CD14-positive monocyte (primary cell): ENCODE results near the gene HTRA3. TPM values are rescaled to one million over a fixed set of nuclear protein-coding genes. Genes with fewer than 3 reads are reported as not detected.

Source experiments
- DNase-seq, 3 donors: peaks; one replicate each; pipeline ENCODE4 v3.0.0-alpha.2; 2011 to 2022
- H2AFZ ChIP-seq: 2 replicates; pipeline ENCODE4 v1.6.0; 2012; ENCODE audit warnings: mild to moderate bottlenecking, low read depth, low read length, inconsistent platforms; ENCODE audit not compliant: insufficient read depth, poor library complexity, severe bottlenecking
- H3K27ac ChIP-seq, 2 donors: 1 replicate in 1 of 2; 2 replicates in 1 of 2; pipeline ENCODE4 v1.5.1; 2012 to 2013; ENCODE audit warnings: low read length in 2 of 2, control low read depth in 1 of 2, inconsistent platforms in 1 of 2, low read depth in 1 of 2, mild to moderate bottlenecking in 1 of 2
- H3K27me3 ChIP-seq, 2 donors: one replicate each; pipeline versions ENCODE4 v1.6.0 to v1.6.1; 2011 to 2013; ENCODE audit warnings: low read length in 2 of 2; ENCODE audit not compliant: control insufficient read depth in 2 of 2, insufficient read depth in 2 of 2
- H3K36me3 ChIP-seq, 2 donors: replicated peaks in 1 of 2; 1 replicate in 1 of 2; 2 replicates in 1 of 2; pipeline versions ENCODE4 v1.5.1 to v1.6.1; 2012 to 2013; ENCODE audit warnings: low read length in 2 of 2, control low read depth in 1 of 2, inconsistent platforms in 1 of 2, mild to moderate bottlenecking in 1 of 2; ENCODE audit not compliant: insufficient read depth in 2 of 2, control insufficient read depth in 1 of 2
- H3K4me1 ChIP-seq, 2 donors: 1 replicate in 1 of 2; 2 replicates in 1 of 2; pipeline versions ENCODE4 v1.5.1 to v1.6.1; 2012 to 2013; ENCODE audit warnings: low read length in 2 of 2, control low read depth in 1 of 2, inconsistent platforms in 1 of 2, mild to moderate bottlenecking in 1 of 2, moderate library complexity in 1 of 2; ENCODE audit not compliant: insufficient read depth in 2 of 2, control insufficient read depth in 1 of 2
- H3K4me2 ChIP-seq: replicated peaks from 2 replicates; pipeline ENCODE3; 2012; ENCODE audit warnings: low read length, moderate library complexity, mild to moderate bottlenecking; ENCODE audit not compliant: poor library complexity, severe bottlenecking; ENCODE audit errors: extremely low read depth
- H3K4me3 ChIP-seq, 3 experiments: fragments of 200-600 bp in 1 of 3; sonication (generic) in 1 of 3; replicated peaks in 1 of 3; 1 replicate in 2 of 3; 2 replicates in 1 of 3; pipeline ENCODE4 v1.5.1; 2011 to 2013; ENCODE audit warnings: low read length in 3 of 3, mild to moderate bottlenecking in 3 of 3, control low read depth in 2 of 3, low read depth in 2 of 3, inconsistent platforms in 1 of 3, moderate library complexity in 1 of 3
- H3K79me2 ChIP-seq: 2 replicates; pipeline ENCODE4 v1.6.0; 2012; ENCODE audit warnings: mild to moderate bottlenecking, control low read depth, inconsistent platforms, low read length, moderate library complexity; ENCODE audit not compliant: insufficient read depth
- H3K9ac ChIP-seq: 2 replicates; pipeline ENCODE4 v1.6.0; 2017; ENCODE audit warnings: low read length, mild to moderate bottlenecking; ENCODE audit not compliant: insufficient read depth, poor library complexity, severe bottlenecking
- H3K9me3 ChIP-seq, 2 donors: replicated peaks in 1 of 2; 1 replicate in 1 of 2; 2 replicates in 1 of 2; pipeline versions ENCODE4 v1.5.1 to v1.6.1; 2012 to 2013; ENCODE audit warnings: low read length in 2 of 2, control low read depth in 1 of 2; ENCODE audit not compliant: control insufficient read depth in 1 of 2, insufficient read depth in 1 of 2
- H4K20me1 ChIP-seq: 2 replicates; pipeline ENCODE4 v1.6.0; 2012; ENCODE audit warnings: mild to moderate bottlenecking, low read length, control low read depth, moderate library complexity; ENCODE audit not compliant: insufficient read depth
- H3K27ac Mint-ChIP-seq, 7 donors: one replicate each; pipeline ENCODE4 v1.8.0; 2020; ENCODE audit warnings: mild to moderate bottlenecking in 7 of 7, mixed read lengths in 7 of 7, moderate library complexity in 6 of 7, inconsistent platforms in 2 of 7
- H3K27me3 Mint-ChIP-seq, 3 donors: one replicate each; pipeline ENCODE4 v1.8.0; 2021 to 2022; ENCODE audit warnings: low read depth in 3 of 3, mild to moderate bottlenecking in 3 of 3, mixed read lengths in 3 of 3, moderate library complexity in 3 of 3, inconsistent platforms in 1 of 3
- H3K36me3 Mint-ChIP-seq, 2 donors: one replicate each; pipeline ENCODE4 v1.8.0; 2020; ENCODE audit warnings: mixed read lengths in 2 of 2, inconsistent platforms in 1 of 2, mild to moderate bottlenecking in 1 of 2
- H3K4me1 Mint-ChIP-seq: one replicate; pipeline ENCODE4 v1.8.0; 2020; ENCODE audit warnings: mild to moderate bottlenecking, mixed read lengths
- H3K4me3 Mint-ChIP-seq, 2 donors: one replicate each; pipeline ENCODE4 v1.8.0; 2020; ENCODE audit warnings: mild to moderate bottlenecking in 2 of 2, mixed read lengths in 2 of 2, moderate library complexity in 1 of 2
- H3K9me3 Mint-ChIP-seq, 7 donors: one replicate each; pipeline ENCODE4 v1.8.0; 2020 to 2022; ENCODE audit warnings: mixed read lengths in 7 of 7, mild to moderate bottlenecking in 6 of 7, moderate library complexity in 6 of 7, inconsistent platforms in 2 of 7
- WGBS: methylation state at CpG from one replicate; pipeline ENCODE4 v1.1.5; 2013; ENCODE audit warnings: missing lambda C conversion rate; ENCODE audit not compliant: insufficient coverage; 5-methylcytosine and 5-hydroxymethylcytosine counted together
- intact Hi-C, 2 donors: fragments of 100-400 bp; cut with micrococcal nuclease; formaldehyde crosslinking; loops; one replicate each; pipeline versions ENCODE4 v1.15.0 to v1.15.1; 2023
- polyA plus RNA-seq, 3 donors: library from polyadenylated mRNA; depleted of rRNA in 1 of 3; unstranded in 2 of 3; stranded (reverse) in 1 of 3; fragments of 300-500 nt in 2 of 3; fragments of >200 nt in 1 of 3; fragmentation: Illumina TruSeq in 2 of 3; gene quantifications; 1 replicate in 2 of 3; 2 replicates in 1 of 3; pipeline ENCODE4 v1.2.3, GENCODE V29; 2012 to 2021
- TF ChIP-seq, protein P1 (sequence below): fragments of 200-600 bp; IDR thresholded peaks from one replicate; pipeline ENCODE4 v1.8.0; 2022; ENCODE audit warnings: antibody characterized with exemption, mild to moderate bottlenecking

Gene HTRA3
- polyA plus RNA-seq, 3 donors = not detected

DNA sequence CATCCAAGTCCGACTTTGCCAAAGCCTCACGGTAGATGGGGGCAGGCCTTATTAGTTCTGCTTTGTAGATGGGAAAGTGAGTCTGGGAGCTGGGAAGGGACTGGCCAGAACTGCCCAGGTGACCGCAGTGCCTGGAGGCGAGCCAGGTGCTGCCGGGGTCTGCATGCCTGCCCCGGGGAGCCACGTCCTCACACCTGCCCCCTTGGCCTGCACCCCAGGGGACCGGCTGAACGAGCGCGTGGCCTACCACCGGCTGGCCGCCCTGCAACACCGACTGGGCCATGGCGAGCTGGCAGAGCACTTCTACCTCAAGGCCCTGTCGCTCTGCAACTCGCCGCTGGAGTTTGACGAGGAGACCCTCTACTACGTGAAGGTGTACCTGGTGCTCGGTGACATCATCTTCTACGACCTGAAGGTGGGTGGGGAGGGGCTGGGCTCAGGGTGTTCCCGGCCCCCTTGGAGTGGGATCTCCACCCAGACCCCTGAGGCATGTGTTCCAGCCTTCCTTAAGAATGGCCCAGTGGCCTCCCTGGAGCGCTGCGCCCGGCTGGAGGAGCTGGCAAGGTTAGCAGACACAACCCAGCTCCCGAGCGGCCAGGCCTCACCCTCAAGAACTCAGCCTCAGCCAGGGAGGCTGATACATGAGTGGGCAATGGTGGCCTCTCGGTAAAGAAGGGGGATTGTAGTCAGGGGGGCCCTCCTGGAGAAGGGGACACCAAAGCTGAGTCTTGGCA, 32.1 kb upstream of the HTRA3 start:
- Histone ChIP-seq H3K4me2 (no peak overlapping the region), H3K9ac (no peak overlapping the region), H3K36me3 (peaks cover 94 to 99% of the 10 kb centered on the region in 2 donors), H3K79me2 (no peaks in the 10 kb centered on the region), H3K27me3 (no peaks in the 10 kb centered on the region), H3K9me3 (no peaks in the 10 kb centered on the region), H4K20me1 (peaks cover 100% of the 10 kb centered on the region), H2AFZ (no peak overlapping the region), H3K4me1 (peaks cover 16 to 24% of the 10 kb centered on the region in 2 donors), H3K4me3 (no peak overlapping the region), H3K27ac (no peak overlapping the region)
- no peak overlapping the region for H3K4me3 Mint-ChIP-seq
- intact Hi-C loops = no loop called here
- no peak overlapping the region for H3K27ac Mint-ChIP-seq
- peaks cover 46 to 55% of the 10 kb centered on the region in 2 donors for H3K36me3 Mint-ChIP-seq
- TF ChIP-seq, protein P1, sequence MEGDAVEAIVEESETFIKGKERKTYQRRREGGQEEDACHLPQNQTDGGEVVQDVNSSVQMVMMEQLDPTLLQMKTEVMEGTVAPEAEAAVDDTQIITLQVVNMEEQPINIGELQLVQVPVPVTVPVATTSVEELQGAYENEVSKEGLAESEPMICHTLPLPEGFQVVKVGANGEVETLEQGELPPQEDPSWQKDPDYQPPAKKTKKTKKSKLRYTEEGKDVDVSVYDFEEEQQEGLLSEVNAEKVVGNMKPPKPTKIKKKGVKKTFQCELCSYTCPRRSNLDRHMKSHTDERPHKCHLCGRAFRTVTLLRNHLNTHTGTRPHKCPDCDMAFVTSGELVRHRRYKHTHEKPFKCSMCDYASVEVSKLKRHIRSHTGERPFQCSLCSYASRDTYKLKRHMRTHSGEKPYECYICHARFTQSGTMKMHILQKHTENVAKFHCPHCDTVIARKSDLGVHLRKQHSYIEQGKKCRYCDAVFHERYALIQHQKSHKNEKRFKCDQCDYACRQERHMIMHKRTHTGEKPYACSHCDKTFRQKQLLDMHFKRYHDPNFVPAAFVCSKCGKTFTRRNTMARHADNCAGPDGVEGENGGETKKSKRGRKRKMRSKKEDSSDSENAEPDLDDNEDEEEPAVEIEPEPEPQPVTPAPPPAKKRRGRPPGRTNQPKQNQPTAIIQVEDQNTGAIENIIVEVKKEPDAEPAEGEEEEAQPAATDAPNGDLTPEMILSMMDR = no peak
- H3K9me3 Mint-ChIP-seq = peaks cover 0 to 2% (median 0%) of the 10 kb centered on the region in 7 donors
- no peak for DNase-seq
- peaks cover 27% of the 10 kb centered on the region for H3K4me1 Mint-ChIP-seq
- whole genome bisulfite sequencing = 98% methylated on average over 24 of the region's 29 CpGs
- H3K27me3 Mint-ChIP-seq = peaks cover 0 to 1% (median 1%) of the 10 kb centered on the region in 3 donors

GRCh38 chr4:8238036-8238511, 31.5 kb upstream of the HTRA3 start:
- intact Hi-C loops = no loop called here
- Histone ChIP-seq H3K27ac (no peak overlapping the region), H3K9ac (no peak overlapping the region), H4K20me1 (peaks cover 100% of the 10 kb centered on the region), H3K79me2 (no peaks in the 10 kb centered on the region), H3K4me1 (peaks cover 16 to 25% of the 10 kb centered on the region in 2 donors), H3K27me3 (no peaks in the 10 kb centered on the region), H3K4me2 (no peak overlapping the region), H3K4me3 (no peak overlapping the region), H3K9me3 (no peaks in the 10 kb centered on the region), H2AFZ (no peak overlapping the region), H3K36me3 (peaks cover 91 to 99% of the 10 kb centered on the region in 2 donors)
- H3K4me1 Mint-ChIP-seq = peaks cover 27% of the 10 kb centered on the region
- peaks cover 46 to 62% of the 10 kb centered on the region in 2 donors for H3K36me3 Mint-ChIP-seq
- no peak overlapping the region for H3K4me3 Mint-ChIP-seq
- no peak overlapping the region for H3K27ac Mint-ChIP-seq
- 94% methylated on average over 10 of the region's 14 CpGs for WGBS
- H3K9me3 Mint-ChIP-seq = peaks cover 0 to 2% (median 0%) of the 10 kb centered on the region in 7 donors
- DNase-seq = no peak
- TF ChIP-seq, protein P1 = no peak
- peaks cover 0 to 1% (median 1%) of the 10 kb centered on the region in 3 donors for H3K27me3 Mint-ChIP-seq
